IMR-90 (cell line): ENCODE results near the gene STX18.

Experiments
- CTCF ChIP-seq: conservative IDR thresholded peaks from 2 replicates; pipeline ENCODE4 v1.5.1; 2012; ENCODE audit warnings: mild to moderate bottlenecking, low read depth, low read length, improper control_type of control experiment
- POLR2A ChIP-seq: IDR thresholded peaks from 2 replicates; pipeline ENCODE4 v1.6.1; 2012; ENCODE audit warnings: mild to moderate bottlenecking, low read depth, low read length
- RAD21 ChIP-seq: IDR thresholded peaks from 2 replicates; pipeline ENCODE4 v1.6.1; 2012; ENCODE audit warnings: low read length, improper control_type of control experiment

- TF ChIP-seq CTCF (no peak), POLR2A (no peak), RAD21 (no peak)
Measured at GRCh38 chr4:4418676-4419390, 123.0 kb downstream of the STX18 start.
